Smooth muscle cell (in vitro differentiated cells): Measurements from ENCODE around the gene NFATC2. TPM values are rescaled to one million over a fixed set of nuclear protein-coding genes. Genes with fewer than 3 reads are reported as not detected.

Experiments used
- DNase-seq: peaks from one replicate; lab custom pipeline; 2025; ENCODE audit not compliant: unreplicated experiment; lab: John Stamatoyannopoulos, UW
- H2AFZ ChIP-seq: fragments of 200-600 bp; sonication (generic); 2 replicates; pipeline ENCODE4 v1.6.0; 2016; ENCODE audit warnings: antibody characterized with exemption, low read depth, mild to moderate bottlenecking
- H3F3A ChIP-seq: fragments of 200-600 bp; sonication (generic); 2 replicates; pipeline ENCODE4 v1.6.0; 2017; ENCODE audit warnings: antibody characterized with exemption, low read depth
- H3K27ac ChIP-seq: fragments of 200-600 bp; sonication (generic); 2 replicates; pipeline ENCODE4 v1.5.1; 2016; ENCODE audit warnings: low read depth, mild to moderate bottlenecking
- H3K27me3 ChIP-seq: fragments of 200-600 bp; sonication (generic); 2 replicates; pipeline ENCODE4 v1.6.1; 2016; ENCODE audit warnings: low read depth, mild to moderate bottlenecking
- H3K36me3 ChIP-seq: fragments of 200-600 bp; sonication (generic); 2 replicates; pipeline ENCODE4 v1.5.1; 2016; ENCODE audit warnings: low read depth
- H3K4me1 ChIP-seq: fragments of 200-600 bp; sonication (generic); 2 replicates; pipeline ENCODE4 v1.5.1; 2016; ENCODE audit warnings: low read depth
- H3K4me2 ChIP-seq: fragments of 200-600 bp; sonication (generic); 2 replicates; pipeline ENCODE4 v1.6.0; 2016; ENCODE audit warnings: mild to moderate bottlenecking
- H3K4me3 ChIP-seq: fragments of 200-600 bp; sonication (generic); 2 replicates; pipeline ENCODE4 v1.5.1; 2016; ENCODE audit warnings: mild to moderate bottlenecking
- H3K79me2 ChIP-seq: fragments of 200-600 bp; sonication (generic); 2 replicates; pipeline ENCODE4 v1.6.0; 2016; ENCODE audit warnings: low read depth, mild to moderate bottlenecking
- H3K9ac ChIP-seq: fragments of 200-600 bp; sonication (generic); 2 replicates; pipeline ENCODE4 v1.6.0; 2016; ENCODE audit warnings: low read depth
- H3K9me3 ChIP-seq: fragments of 200-600 bp; sonication (generic); replicated peaks from 2 replicates; pipeline ENCODE4 v1.5.1; 2016; ENCODE audit warnings: low read depth
- H4K20me1 ChIP-seq: fragments of 200-600 bp; sonication (generic); 2 replicates; pipeline ENCODE4 v1.6.0; 2016; ENCODE audit warnings: low read depth
- CTCF ChIP-seq: fragments of 200-600 bp; sonication (generic); IDR thresholded peaks from 2 replicates; pipeline ENCODE4 v1.5.1; 2017; ENCODE audit warnings: borderline replicate concordance, mild to moderate bottlenecking, antibody characterized with exemption; ENCODE audit not compliant: insufficient read depth, poor library complexity, severe bottlenecking
- WGBS: methylation state at CpG from one replicate; pipeline ENCODE4 v1.1.7; 2016; ENCODE audit warnings: low lambda C conversion rate; 5-methylcytosine and 5-hydroxymethylcytosine counted together
- polyA plus RNA-seq: library from polyadenylated mRNA; unstranded; fragments of >200 nt; fragmentation: Nextera tagmentation; extraction: Ambion mirVana; gene quantifications from 2 replicates; pipeline ENCODE4 v1.2.1, GENCODE V29; 2016
- total RNA-seq: library from RNA; depleted of rRNA; stranded (reverse); fragments of >200 nt; gene quantifications from 2 replicates; pipeline ENCODE4 v1.2.3, GENCODE V29; 2014

Gene NFATC2
- total and polyA plus RNA-seq, 2 experiments from 2014 or later: 5.8 to 8.4 TPM

- DNase-seq: no peak
- peak overlapping the region; percentile 99 for H3K27ac ChIP-seq
- 55% methylated on average over 16 of the region's 16 CpGs for WGBS
- H3K27me3 ChIP-seq: no peaks in the 10 kb centered on the region
- H3K79me2 ChIP-seq: no peaks in the 10 kb centered on the region
- no peaks in the 10 kb centered on the region for H4K20me1 ChIP-seq
- H3K9me3 ChIP-seq: no peaks in the 10 kb centered on the region
- no peaks in the 10 kb centered on the region for H3K36me3 ChIP-seq
- H3K9ac ChIP-seq: no peak overlapping the region
- no peak for TF ChIP-seq CTCF
- H3K4me2 ChIP-seq: peak overlapping the region; percentile 56
- H3F3A ChIP-seq: peaks cover 25% of the 10 kb centered on the region
- H3K4me1 ChIP-seq: peaks cover 10% of the 10 kb centered on the region
- H3K4me3 ChIP-seq: no peak overlapping the region
- no peak overlapping the region for H2AFZ ChIP-seq
These were observed 58.2 kb downstream of the NFATC2 start for GRCh38 chr20:51484141-51484815.

- Histone ChIP-seq H3K4me2 (no peak overlapping the region), H2AFZ (no peak overlapping the region), H3K36me3 (no peaks in the 10 kb centered on the region), H3K27ac (no peak overlapping the region), H3K4me3 (no peak overlapping the region), H3K9ac (no peak overlapping the region), H3K9me3 (no peaks in the 10 kb centered on the region), H4K20me1 (no peaks in the 10 kb centered on the region), H3F3A (peaks cover 20% of the 10 kb centered on the region), H3K27me3 (no peaks in the 10 kb centered on the region), H3K4me1 (peaks cover 10% of the 10 kb centered on the region), H3K79me2 (no peaks in the 10 kb centered on the region)
- no peak for DNase-seq
- 96% methylated on average over 15 of the region's 15 CpGs for WGBS
- TF ChIP-seq CTCF: no peak
These were observed 59.6 kb downstream of the NFATC2 start for GRCh38 chr20:51482836-51483473.

GRCh38 chr20:51481341-51481914 is 61.1 kb downstream of the NFATC2 start:
- Histone ChIP-seq H2AFZ (no peak overlapping the region), H3K9ac (no peak overlapping the region), H4K20me1 (no peaks in the 10 kb centered on the region), H3F3A (peaks cover 10% of the 10 kb centered on the region), H3K79me2 (peaks cover 7% of the 10 kb centered on the region), H3K4me2 (no peak overlapping the region), H3K36me3 (no peaks in the 10 kb centered on the region), H3K4me1 (no peaks in the 10 kb centered on the region), H3K4me3 (no peak overlapping the region), H3K27ac (no peak overlapping the region), H3K27me3 (no peaks in the 10 kb centered on the region), H3K9me3 (no peaks in the 10 kb centered on the region)
- no peak for TF ChIP-seq CTCF
- 78% methylated on average over 17 of the region's 17 CpGs for WGBS
- no peak for DNase-seq
